KMS-11 (cell line): ENCODE measurements around the gene SEMA4C.

Source experiments
- H2AFZ ChIP-seq: fragments of 200-600 bp; sonication (generic); 2 replicates; pipeline ENCODE4 v1.6.1; 2016; ENCODE audit warnings: antibody characterized with exemption, mixed run types, low read depth
- H3K27ac ChIP-seq: fragments of 200-600 bp; sonication (generic); 2 replicates; pipeline ENCODE4 v1.6.1; 2016; ENCODE audit warnings: mild to moderate bottlenecking, mixed run types
- H3K27me3 ChIP-seq: fragments of 200-600 bp; sonication (generic); 2 replicates; pipeline ENCODE4 v1.6.1; 2017; ENCODE audit warnings: mild to moderate bottlenecking, low read depth, mixed run types, moderate library complexity; ENCODE audit not compliant: insufficient read depth
- H3K36me3 ChIP-seq: fragments of 200-600 bp; sonication (generic); 2 replicates; pipeline ENCODE4 v1.6.1; 2017; ENCODE audit warnings: mild to moderate bottlenecking, mixed run types; ENCODE audit not compliant: insufficient read depth
- H3K4me1 ChIP-seq: fragments of 200-600 bp; sonication (generic); 2 replicates; pipeline ENCODE4 v1.6.1; 2016; ENCODE audit warnings: mild to moderate bottlenecking, low read depth, mixed run types; ENCODE audit not compliant: poor library complexity, severe bottlenecking
- H3K4me2 ChIP-seq: fragments of 200-600 bp; sonication (generic); 2 replicates; pipeline ENCODE4 v1.7.0; 2016; ENCODE audit warnings: mild to moderate bottlenecking, mixed run types
- H3K4me3 ChIP-seq: fragments of 200-600 bp; sonication (generic); IDR thresholded peaks from 2 replicates; pipeline ENCODE4 v1.6.1; 2017; ENCODE audit warnings: low read depth, low read length, mixed read lengths; ENCODE audit not compliant: insufficient read depth
- H3K79me2 ChIP-seq: fragments of 200-600 bp; sonication (generic); 2 replicates; pipeline ENCODE4 v1.6.1; 2016; ENCODE audit warnings: low read depth, mixed run types; ENCODE audit not compliant: insufficient read depth
- H3K9ac ChIP-seq: fragments of 200-600 bp; sonication (generic); 2 replicates; pipeline ENCODE4 v1.6.1; 2016; ENCODE audit warnings: mild to moderate bottlenecking, mixed run types
- H4K20me1 ChIP-seq: fragments of 200-600 bp; sonication (generic); 2 replicates; pipeline ENCODE4 v1.6.1; 2016; ENCODE audit warnings: mild to moderate bottlenecking, mixed run types; ENCODE audit not compliant: insufficient read depth
- TF ChIP-seq, protein P1 (sequence below): fragments of 200-600 bp; sonication (generic); conservative IDR thresholded peaks from 2 replicates; pipeline ENCODE4 v1.6.1; 2017; ENCODE audit warnings: low read depth, mild to moderate bottlenecking, antibody characterized with exemption, low read length, moderate library complexity, mixed read lengths

The SEMA4C gene

DNA sequence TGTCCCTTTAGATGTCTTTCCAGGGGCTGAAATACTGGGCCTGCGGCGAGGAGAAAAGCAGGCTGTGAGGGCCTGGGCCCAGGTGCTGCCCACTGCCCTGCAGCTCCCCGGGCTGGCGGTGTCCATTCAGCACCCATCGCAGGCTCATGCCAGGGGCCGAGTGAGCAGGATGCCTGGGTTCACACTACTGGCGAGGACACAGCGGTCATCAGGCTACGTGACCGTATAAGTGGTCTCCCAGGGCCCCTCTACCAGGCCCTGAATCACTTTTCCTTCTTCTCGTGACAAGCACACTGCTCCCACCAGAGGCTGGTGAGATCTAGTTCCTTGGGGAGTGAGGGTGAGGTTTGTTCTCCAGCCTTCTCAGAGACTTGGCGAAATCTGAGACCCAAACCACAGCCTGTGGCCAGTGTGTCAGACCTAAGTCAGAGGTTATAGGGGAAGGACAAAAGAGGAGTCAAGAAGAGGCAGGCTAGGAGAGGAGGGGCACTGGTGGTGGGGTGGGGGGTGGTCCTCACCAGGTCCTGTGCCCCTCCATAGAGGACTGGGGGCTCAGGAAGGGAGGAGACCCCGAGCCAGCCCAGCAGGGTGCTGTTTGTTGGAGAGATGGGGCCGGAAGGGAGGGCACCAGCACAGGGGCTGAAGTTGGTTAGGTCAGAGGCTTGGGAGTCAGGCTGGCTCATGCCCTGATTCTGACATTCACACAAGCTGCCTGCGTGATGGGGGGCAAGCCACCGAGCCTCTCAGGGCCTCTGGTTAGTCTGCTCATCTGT, 6.6 kb upstream of the SEMA4C start:
- Histone ChIP-seq H3K27ac (no peak overlapping the region), H4K20me1 (no peaks in the 10 kb centered on the region), H3K4me1 (peaks cover 6% of the 10 kb centered on the region), H3K4me2 (no peak overlapping the region), H2AFZ (no peak overlapping the region), H3K79me2 (no peaks in the 10 kb centered on the region), H3K9ac (no peak overlapping the region), H3K4me3 (no peak overlapping the region), H3K36me3 (no peaks in the 10 kb centered on the region), H3K27me3 (no peaks in the 10 kb centered on the region)
- TF ChIP-seq, protein P1, sequence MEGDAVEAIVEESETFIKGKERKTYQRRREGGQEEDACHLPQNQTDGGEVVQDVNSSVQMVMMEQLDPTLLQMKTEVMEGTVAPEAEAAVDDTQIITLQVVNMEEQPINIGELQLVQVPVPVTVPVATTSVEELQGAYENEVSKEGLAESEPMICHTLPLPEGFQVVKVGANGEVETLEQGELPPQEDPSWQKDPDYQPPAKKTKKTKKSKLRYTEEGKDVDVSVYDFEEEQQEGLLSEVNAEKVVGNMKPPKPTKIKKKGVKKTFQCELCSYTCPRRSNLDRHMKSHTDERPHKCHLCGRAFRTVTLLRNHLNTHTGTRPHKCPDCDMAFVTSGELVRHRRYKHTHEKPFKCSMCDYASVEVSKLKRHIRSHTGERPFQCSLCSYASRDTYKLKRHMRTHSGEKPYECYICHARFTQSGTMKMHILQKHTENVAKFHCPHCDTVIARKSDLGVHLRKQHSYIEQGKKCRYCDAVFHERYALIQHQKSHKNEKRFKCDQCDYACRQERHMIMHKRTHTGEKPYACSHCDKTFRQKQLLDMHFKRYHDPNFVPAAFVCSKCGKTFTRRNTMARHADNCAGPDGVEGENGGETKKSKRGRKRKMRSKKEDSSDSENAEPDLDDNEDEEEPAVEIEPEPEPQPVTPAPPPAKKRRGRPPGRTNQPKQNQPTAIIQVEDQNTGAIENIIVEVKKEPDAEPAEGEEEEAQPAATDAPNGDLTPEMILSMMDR, result no peak

DNA sequence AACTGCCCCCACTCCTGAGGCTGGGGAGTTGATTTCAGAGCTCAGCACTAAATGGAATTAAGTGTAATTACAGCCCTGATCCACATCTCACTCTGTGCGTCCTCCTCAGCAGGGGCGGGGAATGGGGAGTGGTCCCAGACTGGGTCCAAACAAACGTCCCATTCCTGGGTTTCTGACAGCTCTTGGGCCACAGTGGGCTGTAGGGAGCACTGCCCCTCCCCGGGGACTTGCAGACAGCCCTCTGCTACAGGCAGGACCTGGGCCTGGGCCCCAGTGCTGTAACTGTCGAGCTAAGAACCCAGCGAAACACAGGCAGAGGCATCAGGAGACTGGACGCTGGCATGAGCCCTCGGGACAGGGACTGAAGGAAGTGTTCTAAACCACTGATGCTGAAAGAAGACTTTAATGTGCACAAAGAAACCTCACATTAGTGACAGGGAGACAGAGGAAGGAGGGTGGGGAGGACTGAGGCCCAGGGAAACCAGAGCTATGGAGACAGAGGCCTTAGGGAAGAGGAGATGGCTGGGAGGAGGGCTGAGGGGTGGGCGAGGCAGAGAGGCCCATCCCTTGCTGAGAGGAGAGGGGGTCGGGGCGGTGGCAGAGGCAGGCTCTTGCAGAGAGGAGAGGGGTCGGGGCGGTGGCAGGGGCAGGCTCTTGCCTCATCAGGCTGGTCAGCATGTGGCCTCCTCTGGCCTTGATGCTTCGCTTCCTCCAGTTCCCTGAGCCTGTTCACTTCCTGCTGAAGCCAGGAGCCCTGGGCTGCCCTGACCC, 5.8 kb upstream of the SEMA4C start:
- Histone ChIP-seq H3K4me1 (peaks cover 6% of the 10 kb centered on the region), H3K79me2 (no peaks in the 10 kb centered on the region), H3K4me3 (no peak overlapping the region), H3K36me3 (no peaks in the 10 kb centered on the region), H3K27me3 (no peaks in the 10 kb centered on the region), H4K20me1 (no peaks in the 10 kb centered on the region), H3K27ac (no peak overlapping the region), H2AFZ (no peak overlapping the region), H3K4me2 (no peak overlapping the region), H3K9ac (no peak overlapping the region)
- TF ChIP-seq, protein P1, result no peak

DNA sequence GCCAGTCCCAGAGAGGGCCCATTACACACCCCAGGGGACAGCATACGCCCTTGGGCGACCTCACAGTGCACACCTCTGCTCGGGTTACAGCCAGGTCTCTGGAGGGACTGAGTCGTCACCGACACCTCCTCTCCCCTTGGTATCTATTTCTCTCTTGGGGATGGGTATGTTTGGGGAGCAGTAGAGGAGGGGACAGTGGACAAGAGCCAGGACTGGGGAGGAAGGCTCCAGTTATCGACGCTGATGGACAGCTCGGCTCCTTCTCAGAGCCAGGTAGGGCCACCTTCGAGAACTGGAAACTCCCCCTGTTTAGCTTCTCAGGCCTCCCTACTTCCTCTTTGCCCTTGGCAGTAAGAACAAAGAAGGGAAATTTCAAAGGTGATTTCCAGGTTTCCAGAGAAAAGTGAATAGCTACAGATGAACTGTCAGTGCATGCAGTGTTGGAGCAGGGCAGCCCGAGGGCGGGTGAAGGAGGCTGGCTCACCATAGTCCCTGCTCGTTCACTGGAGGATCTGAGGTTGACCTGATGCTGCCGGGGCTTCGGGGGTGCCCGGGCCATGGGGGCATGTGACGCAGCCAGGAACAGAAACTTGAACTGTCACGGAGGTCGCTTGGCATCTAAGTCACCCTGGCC, 4.4 kb upstream of the SEMA4C start:
- no peaks in the 10 kb centered on the region for H4K20me1 ChIP-seq
- no peak overlapping the region for H3K27ac ChIP-seq
- no peak overlapping the region for H2AFZ ChIP-seq
- H3K27me3 ChIP-seq, result no peaks in the 10 kb centered on the region
- H3K36me3 ChIP-seq, result no peaks in the 10 kb centered on the region
- peaks cover 6% of the 10 kb centered on the region for H3K4me1 ChIP-seq
- H3K4me2 ChIP-seq, result no peak overlapping the region
- H3K79me2 ChIP-seq, result no peaks in the 10 kb centered on the region
- TF ChIP-seq, protein P1, result no peak
- no peak overlapping the region for H3K9ac ChIP-seq
- no peak overlapping the region for H3K4me3 ChIP-seq

DNA sequence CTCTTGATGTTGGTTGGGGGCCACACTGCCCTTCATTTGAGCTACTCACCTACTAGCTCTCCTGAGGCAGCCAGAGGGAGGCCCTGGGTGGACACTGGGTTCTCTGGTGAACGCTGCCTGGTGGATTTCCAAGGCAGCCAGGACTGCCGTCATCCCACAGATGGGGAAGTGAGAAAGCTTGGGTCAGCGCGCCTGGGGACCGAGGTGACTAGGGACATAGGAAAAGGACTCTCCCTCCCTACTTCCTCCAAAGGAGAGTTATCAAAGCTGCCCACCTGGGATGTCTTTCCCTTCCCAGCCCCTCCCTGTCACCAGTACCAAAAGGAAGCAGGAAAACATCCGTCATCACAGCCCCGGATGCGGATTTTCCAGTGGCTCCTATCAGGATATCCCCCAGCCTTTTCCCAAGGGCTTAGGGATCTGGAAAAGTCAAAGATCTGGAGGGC, 3.8 kb upstream of the SEMA4C start:
- TF ChIP-seq, protein P1, result no peak
- Histone ChIP-seq H3K27me3 (no peaks in the 10 kb centered on the region), H3K4me2 (no peak overlapping the region)

More for the DNA sequence above, 3.8 kb upstream of the SEMA4C start:
- Histone ChIP-seq H3K4me1 (peaks cover 6% of the 10 kb centered on the region), H3K27ac (no peak overlapping the region), H4K20me1 (no peaks in the 10 kb centered on the region), H3K4me3 (no peak overlapping the region), H3K9ac (no peak overlapping the region), H3K79me2 (no peaks in the 10 kb centered on the region), H3K36me3 (no peaks in the 10 kb centered on the region), H2AFZ (no peak overlapping the region)
